ENCODE data around the gene TMEM164.

DNA sequence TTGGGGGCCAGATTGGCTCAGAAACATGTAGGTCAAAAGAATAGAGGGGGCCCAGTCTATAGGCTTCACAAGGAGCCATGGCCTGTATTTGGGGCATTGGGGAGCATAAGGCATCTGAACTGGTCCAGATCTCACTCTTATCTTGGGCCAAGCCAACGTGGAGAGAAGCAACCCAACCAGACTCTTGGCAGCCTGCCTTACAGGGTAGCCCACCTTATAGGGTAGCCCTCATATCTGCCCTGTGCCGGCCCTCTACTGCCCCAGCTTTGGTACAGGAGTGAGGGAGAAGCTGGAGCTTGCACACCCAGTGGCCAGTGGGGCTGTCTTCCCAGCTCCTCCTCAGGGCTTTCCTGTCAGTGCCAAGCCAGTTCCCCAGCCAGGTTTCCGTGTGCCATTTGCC lies 172.8 kb downstream of the TMEM164 start:
- no peak for TF ChIP-seq POLR2A (IDR thresholded peaks at IDR 0.05)
- TF ChIP-seq, protein P1, sequence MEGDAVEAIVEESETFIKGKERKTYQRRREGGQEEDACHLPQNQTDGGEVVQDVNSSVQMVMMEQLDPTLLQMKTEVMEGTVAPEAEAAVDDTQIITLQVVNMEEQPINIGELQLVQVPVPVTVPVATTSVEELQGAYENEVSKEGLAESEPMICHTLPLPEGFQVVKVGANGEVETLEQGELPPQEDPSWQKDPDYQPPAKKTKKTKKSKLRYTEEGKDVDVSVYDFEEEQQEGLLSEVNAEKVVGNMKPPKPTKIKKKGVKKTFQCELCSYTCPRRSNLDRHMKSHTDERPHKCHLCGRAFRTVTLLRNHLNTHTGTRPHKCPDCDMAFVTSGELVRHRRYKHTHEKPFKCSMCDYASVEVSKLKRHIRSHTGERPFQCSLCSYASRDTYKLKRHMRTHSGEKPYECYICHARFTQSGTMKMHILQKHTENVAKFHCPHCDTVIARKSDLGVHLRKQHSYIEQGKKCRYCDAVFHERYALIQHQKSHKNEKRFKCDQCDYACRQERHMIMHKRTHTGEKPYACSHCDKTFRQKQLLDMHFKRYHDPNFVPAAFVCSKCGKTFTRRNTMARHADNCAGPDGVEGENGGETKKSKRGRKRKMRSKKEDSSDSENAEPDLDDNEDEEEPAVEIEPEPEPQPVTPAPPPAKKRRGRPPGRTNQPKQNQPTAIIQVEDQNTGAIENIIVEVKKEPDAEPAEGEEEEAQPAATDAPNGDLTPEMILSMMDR (IDR thresholded peaks at IDR 0.05): no peak
- no peak for TF ChIP-seq EP300 (IDR thresholded peaks at IDR 0.05)
